WERI-Rb-1 (cell line): ENCODE results near the gene ARNT2.

Source experiments
- DNase-seq: peaks from one replicate; pipeline ENCODE4 v3.0.0-alpha.2; 2020
- H3K27ac ChIP-seq: fragments of 250-450 bp; sonication (Bioruptor Pico); 2 replicates; pipeline ENCODE4 v1.5.1; 2020; ENCODE audit warnings: mild to moderate bottlenecking, moderate library complexity
- H3K27me3 ChIP-seq: fragments of 250-450 bp; sonication (Bioruptor Pico); 2 replicates; pipeline ENCODE4 v1.5.1; 2021; ENCODE audit warnings: mild to moderate bottlenecking, low read depth, moderate library complexity; ENCODE audit not compliant: insufficient read depth, severe bottlenecking
- H3K36me3 ChIP-seq: fragments of 250-450 bp; sonication (Bioruptor Pico); 2 replicates; pipeline ENCODE4 v1.5.1; 2020; ENCODE audit warnings: mild to moderate bottlenecking, moderate library complexity
- H3K4me3 ChIP-seq: 2 replicates; pipeline ENCODE4 v1.5.1; 2011; ENCODE audit warnings: low read depth, mild to moderate bottlenecking, control low read depth, low read length
- H3K9me3 ChIP-seq: fragments of 250-450 bp; sonication (Bioruptor Pico); 2 replicates; pipeline ENCODE4 v1.5.1; 2021; ENCODE audit warnings: mild to moderate bottlenecking, moderate library complexity; ENCODE audit not compliant: severe bottlenecking
- CTCF ChIP-seq: IDR thresholded peaks from 2 replicates; pipeline ENCODE4 v1.5.1; 2011; ENCODE audit warnings: low read depth, mild to moderate bottlenecking, control low read depth, inconsistent platforms, low read length

The ARNT2 gene

GRCh38 chr15:80608688-80609087, 204.5 kb downstream of the ARNT2 start:
- Histone ChIP-seq H3K27ac (no peak overlapping the region), H3K4me3 (no peak overlapping the region), H3K27me3 (no peaks in the 10 kb centered on the region), H3K36me3 (no peaks in the 10 kb centered on the region), H3K9me3 (no peaks in the 10 kb centered on the region)
- DNase-seq = no peak
- TF ChIP-seq CTCF = no peak

GRCh38 chr15:80609091-80609490, 204.9 kb downstream of the ARNT2 start:
- H3K27ac ChIP-seq = peak overlapping the region; percentile 10; the same call in 1 of the 2 replicates
- no peaks in the 10 kb centered on the region for H3K27me3 ChIP-seq
- no peaks in the 10 kb centered on the region for H3K9me3 ChIP-seq
- no peak overlapping the region for H3K4me3 ChIP-seq
- no peak for DNase-seq
- H3K36me3 ChIP-seq = no peaks in the 10 kb centered on the region
- TF ChIP-seq CTCF = no peak

- peak overlapping the region; percentile 10; the same call in 1 of the 2 replicates for H3K27ac ChIP-seq
- no peak overlapping the region for H3K4me3 ChIP-seq
- no peak for TF ChIP-seq CTCF
- H3K36me3 ChIP-seq = no peaks in the 10 kb centered on the region
- H3K9me3 ChIP-seq = no peaks in the 10 kb centered on the region
- no peaks in the 10 kb centered on the region for H3K27me3 ChIP-seq
- DNase-seq = no peak
These were observed 205.3 kb downstream of the ARNT2 start for GRCh38 chr15:80609512-80609946.

- no peak overlapping the region; the same call in 1 of the 2 replicates for H3K27ac ChIP-seq
- H3K9me3 ChIP-seq = no peaks in the 10 kb centered on the region
- no peaks in the 10 kb centered on the region for H3K27me3 ChIP-seq
- no peak overlapping the region for H3K4me3 ChIP-seq
- no peak for TF ChIP-seq CTCF
- DNase-seq = no peak
- H3K36me3 ChIP-seq = no peaks in the 10 kb centered on the region
These were observed 207.4 kb downstream of the ARNT2 start for GRCh38 chr15:80611543-80612080.

GRCh38 chr15:80612118-80612823, 208.1 kb downstream of the ARNT2 start:
- peak; percentile 72 for DNase-seq
- TF ChIP-seq CTCF = no peak
- H3K36me3 ChIP-seq = no peaks in the 10 kb centered on the region

More at GRCh38 chr15:80612118-80612823, 208.1 kb downstream of the ARNT2 start:
- Histone ChIP-seq H3K9me3 (no peaks in the 10 kb centered on the region), H3K27ac (no peak overlapping the region; the same call in 1 of the 2 replicates), H3K27me3 (no peaks in the 10 kb centered on the region), H3K4me3 (no peak overlapping the region)
